SK-N-MC (cell line): ENCODE data around the gene USP37.

ENCODE experiments used
- EZH2 ChIP-seq: fragments of 200-600 bp; sonication (generic); IDR thresholded peaks from one replicate; pipeline ENCODE4 v1.6.1; 2017; ENCODE audit warnings: antibody characterized with exemption
- POLR2AphosphoS5 ChIP-seq: IDR thresholded peaks from 2 replicates; pipeline ENCODE4 v1.6.1; 2012; ENCODE audit warnings: mild to moderate bottlenecking, low read depth, low read length, borderline replicate concordance

GRCh38 chr2:218434456-218434855 lies 133.7 kb downstream of the USP37 start:
- TF ChIP-seq EZH2 (no peak), POLR2AphosphoS5 (no peak)
